ENCODE measurements around the gene C10orf67.
"Not testable (repeated sequence)": the region's sequence is repeated elsewhere in the genome, so short reads cannot be mapped to it uniquely, and the experiment has no call there.

Gene C10orf67

GRCh38 chr10:23344241-23344841 is at the start of gene C10orf67:
Gene C10orf67, minus strand, starts transcription at chr10:23344797. Its CDS starts 23 bp downstream, at chr10:23344774.
- no peaks in the 10 kb centered on the region for H3K79me2 ChIP-seq (ENCODE audit: control insufficient read depth, low read length)

GRCh38 chr10:23391821-23392220 is 47.2 kb upstream of the C10orf67 start:
- no peaks in the 10 kb centered on the region for H3K79me2 ChIP-seq (ENCODE audit: control insufficient read depth, low read length)
- no peak overlapping the region for H3K4me2 ChIP-seq (ENCODE audit: low read length)
- H3K27me3 ChIP-seq (ENCODE audit: control insufficient read depth, low read length): no peaks in the 10 kb centered on the region
- no peaks in the 10 kb centered on the region for H3F3A ChIP-seq (ENCODE audit: control insufficient read depth, insufficient read depth)
- no peaks in the 10 kb centered on the region for H3K36me3 ChIP-seq (ENCODE audit: control insufficient read depth, low read length)
- H3K4me3 ChIP-seq (ENCODE audit: low read length): no peak overlapping the region
- TF ChIP-seq EZH2phosphoT487 (IDR thresholded peaks at IDR 0.05; ENCODE audit: borderline replicate concordance, low read length) (no peak), CTCF (IDR thresholded peaks at IDR 0.05; ENCODE audit: low read depth, low read length, poor library complexity, severe bottlenecking) (no peak)
- no peaks in the 10 kb centered on the region for H3K9me2 ChIP-seq (replicated peaks; ENCODE audit: control insufficient read depth, low read length)
- no peak overlapping the region for H3K27ac ChIP-seq (ENCODE audit: low read depth, low read length)
- H3K9me3 ChIP-seq (ENCODE audit: control insufficient read depth, insufficient read depth, low read length): no peaks in the 10 kb centered on the region
- H4K20me1 ChIP-seq (ENCODE audit: control insufficient read depth, insufficient read depth, low read depth, low read length): no peaks in the 10 kb centered on the region
- H3K4me1 ChIP-seq (ENCODE audit: control insufficient read depth, low read length): peaks cover 5% of the 10 kb centered on the region

More at GRCh38 chr10:23344241-23344841, at the start of gene C10orf67:
- no peaks in the 10 kb centered on the region for H3K9me3 ChIP-seq (ENCODE audit: control insufficient read depth, insufficient read depth, low read length)
- H3F3A ChIP-seq (ENCODE audit: control insufficient read depth, insufficient read depth): no peaks in the 10 kb centered on the region
- TF ChIP-seq CTCF (IDR thresholded peaks at IDR 0.05; ENCODE audit: low read depth, low read length, poor library complexity, severe bottlenecking): no peak
- no peak for TF ChIP-seq EZH2phosphoT487 (IDR thresholded peaks at IDR 0.05; ENCODE audit: borderline replicate concordance, low read length)
- H3K9me2 ChIP-seq (replicated peaks; ENCODE audit: control insufficient read depth, low read length): no peaks in the 10 kb centered on the region
- H3K36me3 ChIP-seq (ENCODE audit: control insufficient read depth, low read length): no peaks in the 10 kb centered on the region
- H3K4me2 ChIP-seq (ENCODE audit: low read length): peak within 1 kb of the TSS; percentile 67
- H4K20me1 ChIP-seq (ENCODE audit: control insufficient read depth, insufficient read depth, low read depth, low read length): no peaks in the 10 kb centered on the region
- no peak within 1 kb of the TSS for H3K27ac ChIP-seq (ENCODE audit: low read depth, low read length)
- no peaks in the 10 kb centered on the region for H3K27me3 ChIP-seq (ENCODE audit: control insufficient read depth, low read length)
- H3K4me1 ChIP-seq (ENCODE audit: control insufficient read depth, low read length): peaks cover 24% of the 10 kb centered on the region
- peak within 1 kb of the TSS; percentile 65 for H3K4me3 ChIP-seq (ENCODE audit: low read length)

- H3K4me1 ChIP-seq (ENCODE audit: control insufficient read depth, low read length): peaks cover 5% of the 10 kb centered on the region
- H3K9me2 ChIP-seq (replicated peaks; ENCODE audit: control insufficient read depth, low read length): no peaks in the 10 kb centered on the region
- no peaks in the 10 kb centered on the region for H4K20me1 ChIP-seq (ENCODE audit: control insufficient read depth, insufficient read depth, low read depth, low read length)
- H3K27me3 ChIP-seq (ENCODE audit: control insufficient read depth, low read length): no peaks in the 10 kb centered on the region
- no peak overlapping the region for H3K4me3 ChIP-seq (ENCODE audit: low read length)
- H3K4me2 ChIP-seq (ENCODE audit: low read length): no peak overlapping the region
- H3K79me2 ChIP-seq (ENCODE audit: control insufficient read depth, low read length): no peaks in the 10 kb centered on the region
- no peak for TF ChIP-seq CTCF (IDR thresholded peaks at IDR 0.05; ENCODE audit: low read depth, low read length, poor library complexity, severe bottlenecking)
- no peak for TF ChIP-seq EZH2phosphoT487 (IDR thresholded peaks at IDR 0.05; ENCODE audit: borderline replicate concordance, low read length)
- H3K36me3 ChIP-seq (ENCODE audit: control insufficient read depth, low read length): no peaks in the 10 kb centered on the region
- no peaks in the 10 kb centered on the region for H3K9me3 ChIP-seq (ENCODE audit: control insufficient read depth, insufficient read depth, low read length)
- H3F3A ChIP-seq (ENCODE audit: control insufficient read depth, insufficient read depth): no peaks in the 10 kb centered on the region
- H3K27ac ChIP-seq (ENCODE audit: low read depth, low read length): no peak overlapping the region
Observed at GRCh38 chr10:23390809-23391208, 46.2 kb upstream of the C10orf67 start.

- H3K9me2 ChIP-seq (replicated peaks; ENCODE audit: control insufficient read depth, low read length); H4K20me1 ChIP-seq (ENCODE audit: control insufficient read depth, insufficient read depth, low read depth, low read length); H3K36me3 ChIP-seq (ENCODE audit: control insufficient read depth, low read length); H3F3A ChIP-seq (ENCODE audit: control insufficient read depth, insufficient read depth); H3K4me3 ChIP-seq (ENCODE audit: low read length); H3K27ac ChIP-seq (ENCODE audit: low read depth, low read length); H3K4me2 ChIP-seq (ENCODE audit: low read length); H3K9me3 ChIP-seq (ENCODE audit: control insufficient read depth, insufficient read depth, low read length); H3K27me3 ChIP-seq (ENCODE audit: control insufficient read depth, low read length); H3K79me2 ChIP-seq (ENCODE audit: control insufficient read depth, low read length); H3K4me1 ChIP-seq (ENCODE audit: control insufficient read depth, low read length): not testable (repeated sequence)
Observed at GRCh38 chr10:23390408-23390807, 45.8 kb upstream of the C10orf67 start.

GRCh38 chr10:23387516-23387915 is 42.9 kb upstream of the C10orf67 start:
- H3K36me3 ChIP-seq (ENCODE audit: control insufficient read depth, low read length); H3K9me3 ChIP-seq (ENCODE audit: control insufficient read depth, insufficient read depth, low read length); H3K4me2 ChIP-seq (ENCODE audit: low read length); H4K20me1 ChIP-seq (ENCODE audit: control insufficient read depth, insufficient read depth, low read depth, low read length); H3K27me3 ChIP-seq (ENCODE audit: control insufficient read depth, low read length); H3K4me3 ChIP-seq (ENCODE audit: low read length); H3K9me2 ChIP-seq (replicated peaks; ENCODE audit: control insufficient read depth, low read length); H3K79me2 ChIP-seq (ENCODE audit: control insufficient read depth, low read length); H3K27ac ChIP-seq (ENCODE audit: low read depth, low read length); H3K4me1 ChIP-seq (ENCODE audit: control insufficient read depth, low read length); H3F3A ChIP-seq (ENCODE audit: control insufficient read depth, insufficient read depth): not testable (repeated sequence)
